ENCODE measurements around the gene EPHB1. TPM values are rescaled to one million over a fixed set of nuclear protein-coding genes. Genes with fewer than 3 reads are reported as not detected.

EPHB1 gene
- total RNA-seq, 3 donors from 2014 or later = 0.31 to 6.9 (median 0.64) TPM

DNA sequence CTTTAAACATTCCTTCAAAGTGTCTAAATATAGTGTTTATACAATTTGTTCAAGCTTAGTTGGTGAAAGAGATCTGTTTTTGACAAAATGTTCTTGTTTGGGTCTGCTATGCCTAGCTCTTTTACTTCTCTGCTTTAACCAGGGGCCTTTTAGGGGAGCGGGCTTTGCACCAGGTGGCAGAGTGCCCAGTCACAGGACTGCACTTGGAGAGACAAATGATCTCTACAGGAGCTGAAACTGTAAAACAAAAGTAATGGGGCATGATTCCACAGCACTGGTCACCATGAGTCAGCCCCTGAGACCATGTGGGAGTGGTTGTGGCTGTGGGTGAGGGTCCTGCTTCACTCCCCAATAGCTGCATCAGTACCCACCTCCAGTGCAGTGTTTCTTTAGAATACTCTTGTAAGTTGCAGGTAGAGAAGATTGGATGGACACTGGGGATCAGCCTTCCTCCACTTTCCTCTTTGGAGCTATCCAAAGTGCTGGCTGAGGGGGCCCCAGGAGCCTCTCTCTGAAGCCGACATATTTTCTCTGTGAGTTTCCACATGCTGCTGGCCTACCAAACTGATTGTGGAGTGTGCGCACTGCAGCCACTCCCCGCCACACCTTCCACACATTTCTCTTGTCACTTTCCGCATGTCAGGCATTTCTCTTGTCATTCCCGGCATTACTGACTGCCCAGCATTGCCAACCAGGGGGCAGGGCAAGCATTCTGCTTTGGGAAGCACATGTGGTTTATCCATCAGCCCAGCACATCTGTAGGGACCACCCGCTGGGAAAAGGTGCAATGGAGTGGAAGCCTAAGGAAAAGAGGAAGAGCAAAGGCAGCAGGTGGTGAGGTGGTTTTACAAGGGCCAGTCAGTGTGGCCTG, 110.0 kb downstream of the EPHB1 start:
- Histone ChIP-seq H3K9me3 (no peaks in the 10 kb centered on the region), H3K36me3 (ENCODE audit: low read depth) (no peaks in the 10 kb centered on the region), H3K4me1 (ENCODE audit: low read depth) (no peaks in the 10 kb centered on the region), H3K4me3 (no peak overlapping the region)
- intact Hi-C loops (cut with DNase I, micrococcal nuclease) = no loop called here
- ATAC-seq = no peak
- TF ChIP-seq, protein P1, sequence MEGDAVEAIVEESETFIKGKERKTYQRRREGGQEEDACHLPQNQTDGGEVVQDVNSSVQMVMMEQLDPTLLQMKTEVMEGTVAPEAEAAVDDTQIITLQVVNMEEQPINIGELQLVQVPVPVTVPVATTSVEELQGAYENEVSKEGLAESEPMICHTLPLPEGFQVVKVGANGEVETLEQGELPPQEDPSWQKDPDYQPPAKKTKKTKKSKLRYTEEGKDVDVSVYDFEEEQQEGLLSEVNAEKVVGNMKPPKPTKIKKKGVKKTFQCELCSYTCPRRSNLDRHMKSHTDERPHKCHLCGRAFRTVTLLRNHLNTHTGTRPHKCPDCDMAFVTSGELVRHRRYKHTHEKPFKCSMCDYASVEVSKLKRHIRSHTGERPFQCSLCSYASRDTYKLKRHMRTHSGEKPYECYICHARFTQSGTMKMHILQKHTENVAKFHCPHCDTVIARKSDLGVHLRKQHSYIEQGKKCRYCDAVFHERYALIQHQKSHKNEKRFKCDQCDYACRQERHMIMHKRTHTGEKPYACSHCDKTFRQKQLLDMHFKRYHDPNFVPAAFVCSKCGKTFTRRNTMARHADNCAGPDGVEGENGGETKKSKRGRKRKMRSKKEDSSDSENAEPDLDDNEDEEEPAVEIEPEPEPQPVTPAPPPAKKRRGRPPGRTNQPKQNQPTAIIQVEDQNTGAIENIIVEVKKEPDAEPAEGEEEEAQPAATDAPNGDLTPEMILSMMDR (IDR thresholded peaks at IDR 0.05) = no peak
- DNase-seq = no peak

GRCh38 chr3:134905647-134905935, 110.5 kb downstream of the EPHB1 start:
- H3K36me3 ChIP-seq (ENCODE audit: low read depth) = no peaks in the 10 kb centered on the region
- no peaks in the 10 kb centered on the region for H3K4me1 ChIP-seq (ENCODE audit: low read depth)
- no peak overlapping the region for H3K4me3 ChIP-seq
- intact Hi-C loops (cut with DNase I, micrococcal nuclease) = no loop called here
- H3K9me3 ChIP-seq = no peaks in the 10 kb centered on the region
- DNase-seq (no peak), ATAC-seq (no peak)
- TF ChIP-seq, protein P1 (IDR thresholded peaks at IDR 0.05) = no peak

- TF ChIP-seq, protein P1 (IDR thresholded peaks at IDR 0.05) = no peak
- Histone ChIP-seq H3K4me1 (ENCODE audit: low read depth) (no peaks in the 10 kb centered on the region), H3K36me3 (ENCODE audit: low read depth) (no peaks in the 10 kb centered on the region), H3K9me3 (no peaks in the 10 kb centered on the region), H3K4me3 (no peak overlapping the region)
- intact Hi-C loops (cut with DNase I, micrococcal nuclease) = no loop called here
- DNase-seq (no peak), ATAC-seq (no peak)
Observed at GRCh38 chr3:134908271-134908670, 113.2 kb downstream of the EPHB1 start.

DNA sequence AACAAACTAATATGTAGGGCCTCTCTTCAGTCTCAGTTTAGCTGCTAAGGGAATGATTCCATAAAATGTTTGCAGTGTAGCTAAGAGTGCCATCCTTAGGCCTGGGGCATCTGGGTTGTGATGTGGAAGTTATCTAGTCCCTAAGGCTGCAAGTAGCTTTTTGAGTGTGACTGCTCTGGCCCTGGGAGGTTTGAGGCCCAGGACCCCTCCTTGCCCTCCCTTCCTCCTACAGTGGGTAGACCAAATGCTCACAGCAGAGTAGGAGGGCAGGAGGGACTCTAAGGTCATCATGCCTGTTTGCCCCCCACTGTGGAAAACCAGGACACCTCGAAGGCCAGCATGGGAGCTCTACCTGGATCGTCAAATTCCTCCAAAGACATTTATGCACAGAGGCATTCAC, 115.0 kb downstream of the EPHB1 start:
- ATAC-seq (no peak), DNase-seq (no peak)
- Histone ChIP-seq H3K36me3 (ENCODE audit: low read depth) (no peaks in the 10 kb centered on the region), H3K4me1 (ENCODE audit: low read depth) (no peaks in the 10 kb centered on the region), H3K9me3 (no peaks in the 10 kb centered on the region), H3K4me3 (no peak overlapping the region)
- TF ChIP-seq, protein P1 (IDR thresholded peaks at IDR 0.05) = no peak
- intact Hi-C loops (cut with DNase I, micrococcal nuclease) = no loop called here

- no peak for ATAC-seq
- Histone ChIP-seq H3K4me3 (no peak overlapping the region), H3K36me3 (ENCODE audit: low read depth) (no peaks in the 10 kb centered on the region), H3K9me3 (no peaks in the 10 kb centered on the region), H3K4me1 (ENCODE audit: low read depth) (no peaks in the 10 kb centered on the region)
- intact Hi-C loops (cut with DNase I, micrococcal nuclease) = no loop called here
- no peak for DNase-seq
- TF ChIP-seq, protein P1 (IDR thresholded peaks at IDR 0.05) = no peak
Observed at GRCh38 chr3:134911586-134912548, 116.8 kb downstream of the EPHB1 start.
